Myocyte (in vitro differentiated cells): ENCODE results near the gene C1QB. TPM values are rescaled to one million over a fixed set of nuclear protein-coding genes. Genes with fewer than 3 reads are reported as not detected.
"Not testable (repeated sequence)": the region's sequence is repeated elsewhere in the genome, so short reads cannot be mapped to it uniquely, and the experiment has no call there.

Experiments
- DNase-seq: peaks from one replicate; pipeline ENCODE4 v3.0.0-alpha.2; 2012; ENCODE audit warnings: low read depth
- total RNA-seq: library from RNA; depleted of rRNA; stranded (reverse); fragments of >200 nt; gene quantifications from 2 replicates; pipeline ENCODE4 v1.2.3, GENCODE V29; 2014

C1QB gene
- total RNA-seq, 1 donor from 2014 or later, result not detected

DNA sequence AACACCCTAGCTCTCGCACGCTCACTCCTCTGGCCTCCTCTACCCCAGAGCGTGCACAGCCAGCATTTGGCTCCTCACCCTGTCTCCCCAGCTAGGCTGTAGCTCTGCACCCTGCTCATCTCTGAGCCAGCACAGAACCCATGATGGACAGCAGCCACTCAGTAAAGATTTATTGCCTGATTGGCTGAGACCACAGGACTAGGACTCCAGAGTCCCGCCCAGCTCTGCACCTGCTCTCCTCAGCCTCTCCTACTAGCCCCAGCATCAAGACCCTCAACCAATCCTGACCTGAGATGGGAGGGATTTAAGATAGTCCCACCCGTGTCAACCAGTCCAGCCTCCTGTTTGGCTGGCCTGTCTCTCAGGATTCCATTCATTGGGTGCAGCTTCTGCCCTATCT, 9.3 kb downstream of the C1QB start:
- DNase-seq, result peak; percentile 21

DNA sequence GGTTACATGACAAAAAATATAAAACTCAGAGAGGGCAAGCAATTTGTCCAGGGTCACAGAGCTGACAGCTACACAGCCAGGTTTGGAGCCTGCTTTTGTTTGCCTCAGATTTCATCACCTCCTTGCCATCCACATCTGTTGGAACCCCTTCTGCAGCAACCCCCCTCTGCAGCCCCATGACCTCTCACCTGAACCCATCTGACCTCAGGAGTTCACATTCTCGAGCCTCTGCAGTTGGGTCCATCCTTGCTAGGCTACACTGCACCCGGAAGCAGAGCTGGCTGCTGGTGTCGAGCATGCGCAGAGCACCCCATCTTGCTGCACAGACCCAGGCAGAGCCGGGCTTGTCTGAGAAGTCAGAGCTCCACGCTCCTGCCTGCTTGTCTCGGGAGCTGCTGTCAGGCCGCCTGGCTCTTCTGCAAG, 10.0 kb downstream of the C1QB start:
- DNase-seq, result no peak

DNA sequence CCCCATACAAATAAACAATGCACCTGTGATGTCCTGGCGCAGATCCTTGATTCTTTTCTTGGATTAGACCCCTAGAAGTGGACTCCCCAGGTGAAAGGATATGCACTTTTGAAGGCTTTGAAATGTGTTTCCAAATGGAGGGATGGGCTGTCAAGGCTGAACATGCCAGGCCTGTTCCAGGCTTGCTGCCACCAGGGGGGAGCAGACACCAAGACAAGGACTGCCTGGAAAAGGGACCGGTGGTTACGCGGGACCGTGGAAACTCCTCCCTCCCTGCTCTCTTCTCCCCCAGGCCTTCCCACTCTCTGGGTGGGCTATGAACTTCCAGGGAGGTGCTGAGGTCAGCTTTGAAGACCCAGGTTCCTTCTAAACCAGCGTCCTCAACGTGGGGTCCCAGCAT, 12.7 kb downstream of the C1QB start:
- peak; percentile 4 for DNase-seq

DNA sequence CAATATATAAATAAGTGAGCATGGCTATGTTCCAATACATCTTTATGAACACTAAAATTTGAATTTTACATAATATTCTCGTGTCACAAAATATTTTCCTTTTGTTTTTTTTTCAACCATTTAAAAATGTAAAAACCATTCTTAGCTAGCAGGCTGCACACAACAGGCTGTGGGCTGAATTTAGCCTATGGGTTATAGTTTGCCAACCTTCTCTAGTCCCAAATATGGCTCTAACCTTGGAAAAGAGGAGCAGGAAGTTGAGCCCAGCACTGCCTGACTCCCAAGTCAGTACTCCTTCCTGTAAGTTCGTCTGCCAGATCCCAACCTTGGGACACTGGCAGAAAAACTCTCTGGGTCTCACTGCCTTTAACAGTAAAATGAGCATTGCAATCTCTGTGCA, 13.4 kb downstream of the C1QB start:
- DNase-seq, result no peak

DNA sequence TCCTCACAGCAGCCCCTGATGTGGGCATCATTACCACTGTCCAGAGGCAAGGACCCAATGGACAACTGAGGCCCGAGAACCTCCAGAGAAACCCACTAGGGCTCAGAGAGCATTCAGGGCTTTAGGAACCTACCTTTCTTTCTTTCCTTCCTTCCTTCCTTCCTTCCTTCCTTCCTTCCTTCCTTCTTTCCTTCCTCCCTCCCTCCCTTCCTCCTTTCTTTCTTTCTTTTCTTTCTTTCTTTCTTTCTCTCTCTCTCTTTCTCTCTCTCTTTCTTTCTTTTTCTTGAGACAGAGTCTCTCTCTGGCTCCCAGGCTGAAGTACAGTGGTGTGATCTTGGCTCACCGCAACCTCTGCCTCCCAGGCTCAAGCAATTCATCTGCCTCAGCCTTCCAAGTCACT, 15.8 kb downstream of the C1QB start:
- DNase-seq, result not testable (repeated sequence)

DNA sequence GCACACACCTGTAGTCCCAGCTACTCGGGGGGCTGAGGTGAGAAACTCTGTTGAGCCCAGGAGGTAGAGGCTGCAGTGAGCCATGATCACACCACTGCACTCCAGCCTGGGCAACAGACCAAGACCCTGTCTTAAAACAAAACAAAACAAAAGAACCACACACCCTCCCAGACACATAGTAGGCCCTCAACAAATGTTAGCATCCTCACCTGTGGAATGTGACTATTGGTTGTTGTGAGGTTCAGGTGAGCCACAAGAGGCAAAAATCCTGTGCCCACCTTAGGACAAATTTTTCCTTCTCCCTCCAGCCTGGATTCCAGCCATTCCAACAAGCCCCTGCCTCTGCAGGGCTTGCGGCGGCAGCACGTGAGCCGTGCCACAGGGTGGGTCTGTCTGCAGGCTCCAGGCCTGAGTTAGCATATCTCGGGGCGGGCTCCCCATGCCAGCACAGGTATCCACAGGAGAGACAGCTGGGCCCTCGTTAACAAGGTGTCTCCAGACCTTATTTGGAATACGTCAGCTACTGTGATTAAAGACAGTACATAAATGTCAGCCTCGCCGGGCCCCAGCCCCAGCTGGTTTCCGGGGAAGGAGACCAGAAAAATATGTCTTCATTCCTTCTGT, 17.4 kb downstream of the C1QB start:
- no peak for DNase-seq

DNA sequence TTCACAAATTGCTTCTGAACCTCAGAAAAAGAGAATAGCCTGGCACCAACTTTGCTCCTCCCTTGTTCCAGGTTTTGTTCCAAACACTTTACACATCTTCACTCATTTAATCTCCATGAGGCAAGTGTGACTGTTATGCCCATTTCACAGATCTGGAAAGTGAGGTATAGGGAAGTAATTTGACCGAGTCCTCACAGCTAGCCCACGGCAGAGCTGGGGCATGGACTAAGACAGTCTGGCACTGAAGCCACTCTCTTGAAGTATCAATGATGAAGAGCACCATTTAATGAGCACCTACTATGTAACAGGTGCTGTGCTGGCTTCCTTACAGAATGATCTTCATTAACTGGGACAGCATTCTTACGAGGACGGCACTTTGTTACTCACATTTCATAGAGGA, 19.0 kb downstream of the C1QB start:
- DNase-seq, result no peak

DNA sequence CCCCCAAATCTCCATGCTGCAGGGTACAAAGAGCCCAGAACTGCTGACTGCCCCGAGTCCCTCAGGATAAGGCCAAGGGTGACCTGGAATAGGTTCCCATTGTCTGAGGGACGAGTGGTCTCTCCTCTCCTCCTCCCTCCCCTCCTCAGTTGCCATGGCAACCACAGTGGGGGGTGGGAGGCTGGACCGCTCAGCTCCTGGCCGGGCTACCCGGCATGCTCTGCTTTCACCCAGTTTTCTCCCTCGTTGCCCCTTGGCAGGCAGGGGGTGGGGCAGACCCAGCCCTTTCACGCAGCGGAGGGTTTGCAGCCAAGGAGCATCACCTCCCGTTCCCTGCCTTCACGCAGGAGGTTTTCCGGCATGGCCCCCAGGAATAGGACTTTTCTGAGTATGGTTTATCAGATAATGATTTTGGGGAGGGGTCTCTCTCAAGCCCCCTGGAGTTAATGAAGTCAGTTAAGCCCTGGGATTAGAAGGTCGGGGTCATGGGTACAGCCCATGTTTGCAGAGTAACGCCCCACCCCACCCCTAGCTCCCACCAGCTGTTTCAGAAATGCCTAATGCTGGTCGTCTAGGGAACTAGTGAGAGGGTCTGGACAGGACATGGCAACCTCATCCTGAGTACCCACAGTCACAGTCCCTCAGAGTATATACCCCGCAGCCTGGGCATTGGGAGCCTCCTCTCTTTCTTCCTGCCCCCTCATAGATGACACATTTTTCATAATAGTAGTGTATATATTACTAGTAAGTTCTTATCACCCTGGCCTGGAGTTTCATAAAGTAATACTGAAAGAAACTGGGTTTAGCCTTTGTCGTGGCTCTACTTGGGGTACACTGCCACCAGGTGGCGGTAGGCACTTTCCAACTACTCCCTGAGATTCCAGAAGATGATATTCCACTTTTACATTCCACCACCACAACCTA, 20.7 kb downstream of the C1QB start:
- peak; percentile 68 for DNase-seq

DNA sequence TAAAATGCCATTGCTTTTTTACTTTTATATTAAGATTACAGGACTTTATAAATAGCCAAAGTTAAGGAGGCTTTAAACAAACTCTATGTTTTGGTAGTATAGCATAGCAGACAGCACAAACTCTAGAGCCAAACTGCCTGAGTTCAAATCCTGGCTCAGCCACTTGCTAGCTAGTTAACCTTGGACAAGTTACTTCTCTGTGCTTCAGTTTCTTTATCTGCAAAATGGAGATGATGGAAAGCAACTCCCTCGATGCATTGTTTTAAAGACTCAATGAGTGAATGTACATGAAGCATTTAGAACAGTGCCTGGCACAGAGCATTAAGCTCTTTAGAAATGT, 21.3 kb downstream of the C1QB start:
- no peak for DNase-seq

DNA sequence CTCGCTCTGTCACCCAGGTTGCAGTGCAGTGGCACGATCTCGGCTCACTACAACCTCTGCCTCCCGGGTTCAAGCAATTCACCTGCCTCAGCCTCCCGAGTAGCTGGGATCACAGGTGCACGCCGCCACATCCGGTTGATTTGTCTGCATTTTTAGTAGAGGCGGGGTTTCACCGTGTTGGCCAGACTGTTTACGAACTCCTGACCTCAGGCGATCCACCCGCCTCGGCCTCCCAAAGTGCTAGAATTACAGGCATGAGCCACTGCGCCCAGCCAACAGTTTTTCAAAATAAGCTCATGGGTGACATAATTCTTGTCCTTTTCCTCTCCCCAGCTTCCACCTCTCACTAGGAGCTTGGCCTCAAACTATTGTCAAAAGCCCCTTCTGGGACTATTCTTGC, 23.1 kb downstream of the C1QB start:
- DNase-seq, result not testable (repeated sequence)

DNA sequence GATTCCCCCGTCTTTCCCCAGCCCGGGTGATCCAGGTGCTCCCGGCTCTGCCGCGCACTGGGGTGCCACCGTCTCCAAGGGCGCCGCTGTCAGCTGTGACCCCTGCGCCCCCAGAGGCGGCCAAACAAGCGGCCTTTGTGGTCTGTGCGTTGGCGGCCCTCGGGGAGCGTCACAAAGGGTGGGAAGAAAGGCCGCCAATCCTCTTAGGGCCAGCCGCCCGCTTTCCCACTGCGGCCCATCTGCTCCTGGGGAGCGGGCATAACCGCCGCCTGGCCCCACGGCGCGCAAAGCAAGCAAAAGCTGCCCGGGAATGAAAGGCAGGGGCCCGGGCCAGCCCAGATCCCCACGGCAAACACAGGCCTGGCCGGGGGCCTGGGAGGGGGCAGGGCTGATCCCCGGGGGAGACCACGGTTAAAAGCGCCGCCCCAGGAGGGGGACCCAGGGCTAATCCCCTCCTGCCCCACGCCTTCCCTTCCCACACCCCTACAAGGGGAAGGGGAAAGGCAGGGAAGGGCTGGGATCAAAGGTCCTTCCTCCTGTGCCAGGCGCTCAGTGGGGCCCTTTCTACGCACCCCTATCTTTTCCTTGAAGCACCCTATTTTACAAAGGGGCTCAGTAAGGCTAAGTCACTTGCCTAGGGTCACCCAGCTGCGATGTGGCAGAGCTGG, 24.0 kb downstream of the C1QB start:
- no peak for DNase-seq

DNA sequence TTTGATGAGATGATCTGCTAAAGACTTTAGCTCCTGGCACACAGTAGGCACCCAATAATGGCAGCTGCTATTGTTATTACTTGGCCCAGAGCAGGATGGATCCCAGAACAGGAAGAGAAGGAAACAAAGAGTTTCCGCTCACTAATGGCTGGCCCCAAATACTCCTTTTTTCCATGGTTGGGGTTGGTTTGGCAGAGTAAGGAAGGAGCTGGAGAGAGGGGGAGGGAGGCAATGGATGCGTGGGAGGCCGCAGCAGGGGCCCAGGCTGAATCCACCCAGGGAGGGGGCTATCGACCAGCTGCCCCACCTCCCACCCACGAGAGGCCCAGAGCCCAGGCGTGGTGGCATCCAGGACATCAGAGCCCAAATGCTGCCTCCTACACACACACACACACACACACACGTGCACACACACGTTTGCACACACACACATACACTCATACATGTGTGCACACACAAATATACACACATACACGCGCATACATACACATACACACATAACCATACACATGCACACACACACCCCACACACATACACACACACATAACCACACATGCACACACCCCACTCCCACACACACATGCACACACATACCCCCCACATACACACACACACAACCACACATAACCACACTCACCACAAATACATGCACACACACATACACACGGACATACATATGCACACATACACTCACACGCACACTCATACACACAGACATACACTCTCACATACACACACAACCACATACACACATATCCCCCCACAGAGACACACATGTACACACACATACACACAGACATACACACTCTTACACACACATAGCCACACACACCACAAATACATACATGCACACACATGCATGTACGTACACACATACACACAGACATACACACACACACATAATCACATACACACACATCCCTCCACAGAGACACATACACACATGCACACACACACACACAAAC, 25.2 kb downstream of the C1QB start:
- DNase-seq, result no peak

DNA sequence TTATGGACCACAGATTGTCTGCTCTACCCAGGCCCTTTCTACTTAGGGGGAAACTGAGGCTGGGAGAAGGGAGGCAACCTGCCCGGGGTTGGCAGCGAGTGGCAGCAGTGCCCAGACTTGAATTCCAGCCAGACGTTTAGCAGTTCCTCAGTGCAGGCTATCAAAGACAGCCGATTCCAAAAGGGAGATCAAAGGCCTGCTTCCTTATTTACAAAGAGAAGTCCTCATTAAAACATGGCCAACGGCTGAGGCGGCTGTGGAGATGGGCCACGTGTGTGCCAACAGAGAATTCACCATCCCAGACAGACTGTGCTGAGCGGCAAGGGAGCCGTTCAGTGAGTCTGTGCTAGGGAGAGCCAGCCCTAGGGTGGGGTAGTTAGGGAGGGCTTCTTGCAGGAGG, 27.7 kb downstream of the C1QB start:
- DNase-seq, result no peak

DNA sequence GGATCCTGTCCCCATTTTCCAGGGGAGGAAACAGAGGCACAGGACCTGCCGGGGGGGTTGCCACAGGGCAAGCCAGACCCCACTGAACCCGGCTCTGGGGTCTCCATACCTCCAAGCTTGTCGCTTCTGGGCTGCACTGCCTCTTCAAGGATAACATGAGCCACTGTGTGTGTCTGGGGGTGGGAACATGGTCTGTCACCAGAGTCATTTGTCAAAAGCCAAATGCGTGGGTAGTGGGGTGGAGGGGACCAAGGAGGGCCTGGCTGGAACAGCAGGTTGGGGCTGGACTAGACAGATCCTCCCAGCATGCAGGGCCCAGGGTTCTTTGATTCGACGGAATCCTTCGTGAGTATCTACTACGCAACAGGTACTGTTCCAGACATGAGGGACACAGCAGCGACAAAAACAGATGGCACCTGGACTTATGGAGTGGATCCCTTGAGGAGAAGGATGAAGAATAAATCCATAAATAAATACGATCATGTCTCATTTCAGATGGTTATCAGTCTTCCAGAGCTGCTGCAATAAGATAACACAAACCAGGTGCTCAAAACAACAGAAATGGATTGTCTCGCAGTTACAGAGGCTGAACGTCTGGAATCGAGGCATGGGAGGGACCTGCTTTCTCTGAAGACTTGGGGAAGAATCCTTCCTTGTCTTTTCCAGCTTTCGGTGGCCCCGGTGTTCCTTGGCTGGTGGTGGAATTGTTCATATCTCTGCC, 28.7 kb downstream of the C1QB start:
- DNase-seq, result no peak

DNA sequence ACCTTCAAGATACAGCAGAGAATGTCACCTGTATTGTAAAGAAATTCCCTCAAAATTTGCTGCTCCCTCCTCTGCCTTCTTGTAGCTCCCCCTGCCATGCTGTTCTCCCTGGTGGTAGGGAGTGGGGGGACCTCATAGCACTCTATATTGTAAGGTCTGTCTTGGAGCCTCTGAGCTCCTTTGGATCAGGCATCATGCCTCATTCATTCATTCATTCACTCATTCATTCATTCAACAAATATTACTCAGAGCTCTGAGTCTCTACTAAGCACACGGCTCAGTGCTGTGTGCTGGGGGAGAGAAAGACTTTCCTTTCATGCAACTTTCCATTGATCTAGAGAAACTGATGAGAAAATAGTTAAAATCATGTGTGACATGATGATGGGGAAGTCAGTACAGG, 30.5 kb downstream of the C1QB start:
- no peak for DNase-seq

DNA sequence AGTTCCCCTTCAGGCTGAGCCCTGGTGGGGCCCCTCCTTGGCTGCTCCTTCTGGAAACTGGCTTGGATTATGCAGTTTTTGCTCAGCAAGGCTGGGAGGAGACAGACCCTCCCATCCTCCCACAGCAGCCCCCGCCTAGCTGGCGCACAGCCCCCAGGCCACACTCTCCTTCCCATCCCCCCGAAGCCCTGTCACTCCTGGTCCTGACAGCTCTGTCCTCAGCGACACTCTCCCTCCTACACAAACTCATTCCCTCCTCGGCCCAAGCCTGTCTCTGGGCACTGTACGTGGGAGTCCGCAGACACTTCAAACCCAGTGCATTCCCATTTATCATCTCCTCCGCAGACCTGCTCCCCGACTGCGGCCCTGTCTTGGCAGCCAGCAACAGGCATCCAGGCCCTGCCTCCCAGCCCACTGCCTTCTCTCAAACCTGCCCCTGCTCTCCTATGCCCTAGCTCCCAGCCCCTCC, 32.6 kb downstream of the C1QB start:
- DNase-seq, result no peak

DNA sequence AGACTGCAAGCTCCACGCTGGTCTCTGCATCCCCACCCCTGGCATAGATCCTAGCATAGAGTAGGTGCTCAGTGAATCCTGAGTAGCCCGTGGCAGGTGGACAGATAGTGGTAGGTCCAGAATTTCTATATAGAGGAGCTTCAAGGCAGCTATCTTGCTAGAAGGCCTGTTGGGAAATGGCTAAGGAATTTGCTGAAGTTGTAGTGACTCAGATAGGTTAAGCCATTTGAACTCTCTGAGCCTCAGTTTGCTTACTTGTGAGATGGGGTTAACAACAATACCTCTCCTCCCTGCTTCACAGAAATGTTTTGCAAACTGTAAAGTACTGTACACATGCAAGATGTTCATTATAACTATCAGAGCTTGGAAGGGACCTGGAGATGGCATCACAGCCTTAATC, 34.2 kb downstream of the C1QB start:
- DNase-seq, result no peak

DNA sequence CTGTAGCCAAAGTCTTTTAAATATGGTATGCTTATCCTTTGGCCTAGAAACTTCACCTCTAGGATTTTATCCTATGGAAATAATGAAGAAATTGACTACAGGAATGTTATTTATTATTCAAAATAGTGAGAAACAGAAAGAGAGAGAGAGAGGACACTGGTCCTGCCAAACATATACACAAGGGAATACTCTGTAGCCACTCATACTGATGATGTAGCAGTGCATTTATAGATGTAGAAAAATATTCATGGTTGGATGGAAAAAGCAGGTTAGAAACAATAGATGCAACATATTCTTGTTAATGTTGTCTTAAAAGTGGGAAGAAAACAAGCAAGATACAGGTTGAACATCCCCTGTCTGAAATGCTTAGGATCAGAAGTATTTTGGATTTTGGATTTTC, 35.4 kb downstream of the C1QB start:
- no peak for DNase-seq

DNA sequence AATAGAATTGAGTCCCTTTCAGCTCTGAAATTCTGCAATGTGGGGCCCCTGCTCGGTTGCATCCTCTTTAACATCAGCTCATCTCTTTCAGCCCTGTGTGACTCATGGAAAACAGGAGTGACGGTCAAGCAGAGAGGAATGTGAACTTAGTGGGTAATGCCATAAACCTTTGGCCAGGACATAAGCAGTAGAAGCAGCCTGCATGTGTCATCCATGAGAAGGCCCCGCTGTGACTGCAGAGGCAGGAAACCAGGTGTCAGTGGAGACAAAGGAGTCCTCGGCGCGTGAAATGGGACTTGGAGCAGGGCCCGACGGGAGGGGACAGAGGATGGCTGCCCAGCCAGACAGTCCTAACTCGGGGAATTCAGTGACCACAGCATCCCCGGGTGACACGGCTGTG, 36.5 kb downstream of the C1QB start:
- DNase-seq, result peak; percentile 51

DNA sequence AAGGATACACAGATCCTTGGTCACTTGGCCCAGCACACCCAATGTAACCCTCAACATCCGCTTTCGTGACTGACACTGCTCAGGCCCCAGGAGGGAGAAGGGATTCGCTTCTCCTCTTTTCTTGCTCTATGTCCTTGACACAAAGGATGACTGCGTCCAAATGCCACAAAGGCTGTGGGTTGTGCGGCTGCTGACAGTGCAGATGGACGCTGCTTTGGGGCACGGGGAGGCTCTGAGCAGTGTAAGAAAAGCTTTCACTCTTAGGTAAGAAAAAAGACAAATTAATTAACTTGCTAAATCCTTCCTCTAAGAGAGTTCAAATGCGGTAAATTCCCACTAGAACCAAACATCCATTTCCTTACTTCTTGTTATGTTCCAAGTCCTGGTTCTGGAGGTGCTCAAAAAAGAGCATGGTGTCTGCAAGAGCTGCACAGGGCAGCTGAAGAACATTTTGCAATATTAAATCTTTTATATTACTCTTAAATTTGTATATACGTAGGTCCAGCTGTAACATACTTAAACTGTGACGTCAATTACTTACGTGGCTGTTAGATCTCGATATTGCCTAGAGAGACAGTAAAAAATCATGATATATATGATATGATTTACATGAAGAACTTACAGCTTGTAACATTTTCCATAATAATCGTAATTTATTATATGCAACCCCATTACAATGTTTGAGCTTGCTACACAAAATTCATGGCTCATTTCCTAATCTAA, 38.2 kb downstream of the C1QB start:
- DNase-seq, result no peak
